ENCODE results near the gene RGS9. TPM values are rescaled to one million over a fixed set of nuclear protein-coding genes. Genes with fewer than 3 reads are reported as not detected.

The RGS9 gene
- total RNA-seq, 1 donor from 2014 or later: 8.5 TPM

GRCh38 chr17:65191811-65192740, 54.9 kb downstream of the RGS9 start:
- Mint-ChIP-seq H3K4me3 (ENCODE audit: low read depth) (no peak overlapping the region), H3K4me1 (ENCODE audit: low read depth) (no peaks in the 10 kb centered on the region), H3K9me3 (ENCODE audit: low read depth) (no peaks in the 10 kb centered on the region), H3K27ac (no peak overlapping the region), H3K27me3 (no peaks in the 10 kb centered on the region), H3K36me3 (ENCODE audit: insufficient read depth) (no peaks in the 10 kb centered on the region)
- TF ChIP-seq CTCF (IDR thresholded peaks at IDR 0.05; ENCODE audit: unreplicated experiment): no peak
- DNase-seq (ENCODE audit: low spot score, unreplicated experiment): no peak

GRCh38 chr17:65193305-65193704, 56.1 kb downstream of the RGS9 start:
- no peak for TF ChIP-seq CTCF (IDR thresholded peaks at IDR 0.05; ENCODE audit: unreplicated experiment)
- H3K9me3 Mint-ChIP-seq (ENCODE audit: low read depth): no peaks in the 10 kb centered on the region
- no peak overlapping the region for H3K27ac Mint-ChIP-seq
- no peak overlapping the region for H3K4me3 Mint-ChIP-seq (ENCODE audit: low read depth)
- no peaks in the 10 kb centered on the region for H3K4me1 Mint-ChIP-seq (ENCODE audit: low read depth)
- no peaks in the 10 kb centered on the region for H3K36me3 Mint-ChIP-seq (ENCODE audit: insufficient read depth)
- H3K27me3 Mint-ChIP-seq: no peaks in the 10 kb centered on the region
- DNase-seq (ENCODE audit: low spot score, unreplicated experiment): no peak

- H3K9me3 Mint-ChIP-seq (ENCODE audit: low read depth): no peaks in the 10 kb centered on the region
- no peak overlapping the region for H3K4me3 Mint-ChIP-seq (ENCODE audit: low read depth)
- H3K4me1 Mint-ChIP-seq (ENCODE audit: low read depth): no peaks in the 10 kb centered on the region
- H3K36me3 Mint-ChIP-seq (ENCODE audit: insufficient read depth): no peaks in the 10 kb centered on the region
- no peak overlapping the region for H3K27ac Mint-ChIP-seq
- H3K27me3 Mint-ChIP-seq: no peaks in the 10 kb centered on the region
- DNase-seq (ENCODE audit: low spot score, unreplicated experiment): no peak
- no peak for TF ChIP-seq CTCF (IDR thresholded peaks at IDR 0.05; ENCODE audit: unreplicated experiment)
These were observed 56.6 kb downstream of the RGS9 start for GRCh38 chr17:65193716-65194293.

DNA sequence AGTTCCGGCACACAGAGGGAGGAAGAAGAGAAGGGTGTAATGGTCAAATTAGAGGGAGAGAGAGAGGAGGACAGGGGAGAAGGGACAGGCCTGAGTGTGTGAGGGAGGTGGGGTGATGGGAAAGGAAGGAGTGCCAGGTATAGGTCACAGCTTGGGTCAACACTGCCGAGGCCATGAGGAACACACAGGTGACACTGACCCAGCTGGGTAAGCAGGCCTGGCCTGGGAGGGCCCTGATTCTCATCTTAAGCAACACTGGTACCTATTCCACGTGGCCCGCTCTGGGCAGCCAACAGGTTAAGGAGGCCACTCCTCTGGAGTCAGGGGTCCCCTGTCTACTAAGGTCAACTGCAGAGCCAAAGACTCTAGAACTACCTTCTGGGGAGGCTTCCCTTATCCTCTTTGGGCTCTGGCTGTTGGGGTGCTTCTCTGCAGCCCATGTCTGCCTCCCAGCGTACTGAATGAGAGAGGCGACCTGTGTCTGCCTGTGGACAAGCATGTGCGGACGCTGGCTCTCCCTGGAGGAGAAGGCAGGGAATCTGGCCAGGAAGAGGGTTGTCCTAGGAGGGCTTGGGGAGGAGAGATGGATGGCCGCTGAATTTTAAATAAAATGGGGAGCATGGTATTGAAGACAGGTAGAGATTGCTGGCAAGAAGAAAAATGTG, 57.6 kb downstream of the RGS9 start:
- no peak for TF ChIP-seq CTCF (IDR thresholded peaks at IDR 0.05; ENCODE audit: unreplicated experiment)
- Mint-ChIP-seq H3K27ac (peak overlapping the region; percentile 63), H3K36me3 (ENCODE audit: insufficient read depth) (no peaks in the 10 kb centered on the region), H3K4me1 (ENCODE audit: low read depth) (no peaks in the 10 kb centered on the region), H3K4me3 (ENCODE audit: low read depth) (no peak overlapping the region), H3K27me3 (no peaks in the 10 kb centered on the region), H3K9me3 (ENCODE audit: low read depth) (no peaks in the 10 kb centered on the region)
- DNase-seq (ENCODE audit: low spot score, unreplicated experiment): no peak

DNA sequence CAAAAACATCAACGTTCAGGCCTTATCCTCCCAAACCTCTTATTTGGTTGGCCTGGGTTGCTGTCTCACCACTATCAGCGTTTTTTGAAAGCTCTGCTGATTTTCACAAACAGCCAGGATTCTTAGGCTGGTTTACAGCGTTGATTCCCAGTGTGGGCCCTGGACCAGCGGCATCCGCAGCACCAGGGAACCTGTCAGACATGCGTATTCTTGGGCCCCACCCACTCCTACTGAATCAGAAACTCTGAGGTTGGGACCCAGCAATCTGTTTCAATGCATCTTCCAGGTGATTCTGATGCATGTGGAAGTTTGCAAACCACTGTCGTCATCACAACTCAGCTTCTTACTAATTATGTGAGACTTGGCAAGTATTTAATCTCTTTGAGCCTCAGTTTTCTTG, 58.5 kb downstream of the RGS9 start:
- no peak for DNase-seq (ENCODE audit: low spot score, unreplicated experiment)
- Mint-ChIP-seq H3K9me3 (ENCODE audit: low read depth) (no peaks in the 10 kb centered on the region), H3K27me3 (no peaks in the 10 kb centered on the region), H3K36me3 (ENCODE audit: insufficient read depth) (no peaks in the 10 kb centered on the region), H3K4me1 (ENCODE audit: low read depth) (no peaks in the 10 kb centered on the region), H3K27ac (no peak overlapping the region), H3K4me3 (ENCODE audit: low read depth) (no peak overlapping the region)
- TF ChIP-seq CTCF (IDR thresholded peaks at IDR 0.05; ENCODE audit: unreplicated experiment): no peak
